ENCODE measurements around the gene ARL5C.

The ARL5C gene

DNA sequence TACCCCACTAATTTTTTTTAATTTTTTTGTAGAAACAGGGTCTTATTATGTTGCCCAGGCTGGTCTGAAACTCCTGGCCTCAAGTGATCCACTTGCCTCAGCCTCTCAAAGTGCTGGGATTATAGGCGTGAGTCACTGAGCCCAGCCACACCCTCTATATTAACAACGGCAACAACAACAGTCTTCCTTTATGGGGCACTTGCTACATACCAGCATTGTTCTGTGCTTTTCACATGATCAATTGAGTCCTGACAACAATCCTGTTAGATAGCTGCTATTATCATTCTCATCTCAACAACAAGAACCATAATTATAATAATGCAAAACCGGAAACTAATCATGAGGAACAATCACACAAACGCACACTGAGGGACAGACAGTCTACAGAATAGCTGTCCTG is 12.6 kb upstream of the ARL5C start:
- TF ChIP-seq ZNF70 (CRISPR knock-in tag; IDR thresholded peaks at IDR 0.05), result no peak
- TF ChIP-seq ZC3H10 (CRISPR knock-in tag; IDR thresholded peaks at IDR 0.05), result no peak
- TF ChIP-seq, protein P1, sequence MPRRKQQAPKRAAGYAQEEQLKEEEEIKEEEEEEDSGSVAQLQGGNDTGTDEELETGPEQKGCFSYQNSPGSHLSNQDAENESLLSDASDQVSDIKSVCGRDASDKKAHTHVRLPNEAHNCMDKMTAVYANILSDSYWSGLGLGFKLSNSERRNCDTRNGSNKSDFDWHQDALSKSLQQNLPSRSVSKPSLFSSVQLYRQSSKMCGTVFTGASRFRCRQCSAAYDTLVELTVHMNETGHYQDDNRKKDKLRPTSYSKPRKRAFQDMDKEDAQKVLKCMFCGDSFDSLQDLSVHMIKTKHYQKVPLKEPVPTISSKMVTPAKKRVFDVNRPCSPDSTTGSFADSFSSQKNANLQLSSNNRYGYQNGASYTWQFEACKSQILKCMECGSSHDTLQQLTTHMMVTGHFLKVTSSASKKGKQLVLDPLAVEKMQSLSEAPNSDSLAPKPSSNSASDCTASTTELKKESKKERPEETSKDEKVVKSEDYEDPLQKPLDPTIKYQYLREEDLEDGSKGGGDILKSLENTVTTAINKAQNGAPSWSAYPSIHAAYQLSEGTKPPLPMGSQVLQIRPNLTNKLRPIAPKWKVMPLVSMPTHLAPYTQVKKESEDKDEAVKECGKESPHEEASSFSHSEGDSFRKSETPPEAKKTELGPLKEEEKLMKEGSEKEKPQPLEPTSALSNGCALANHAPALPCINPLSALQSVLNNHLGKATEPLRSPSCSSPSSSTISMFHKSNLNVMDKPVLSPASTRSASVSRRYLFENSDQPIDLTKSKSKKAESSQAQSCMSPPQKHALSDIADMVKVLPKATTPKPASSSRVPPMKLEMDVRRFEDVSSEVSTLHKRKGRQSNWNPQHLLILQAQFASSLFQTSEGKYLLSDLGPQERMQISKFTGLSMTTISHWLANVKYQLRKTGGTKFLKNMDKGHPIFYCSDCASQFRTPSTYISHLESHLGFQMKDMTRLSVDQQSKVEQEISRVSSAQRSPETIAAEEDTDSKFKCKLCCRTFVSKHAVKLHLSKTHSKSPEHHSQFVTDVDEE (CRISPR knock-in tag; IDR thresholded peaks at IDR 0.05), result no peak
- no peak for TF ChIP-seq ZNF8 (CRISPR knock-in tag; IDR thresholded peaks at IDR 0.05)
- TF ChIP-seq, protein P2, sequence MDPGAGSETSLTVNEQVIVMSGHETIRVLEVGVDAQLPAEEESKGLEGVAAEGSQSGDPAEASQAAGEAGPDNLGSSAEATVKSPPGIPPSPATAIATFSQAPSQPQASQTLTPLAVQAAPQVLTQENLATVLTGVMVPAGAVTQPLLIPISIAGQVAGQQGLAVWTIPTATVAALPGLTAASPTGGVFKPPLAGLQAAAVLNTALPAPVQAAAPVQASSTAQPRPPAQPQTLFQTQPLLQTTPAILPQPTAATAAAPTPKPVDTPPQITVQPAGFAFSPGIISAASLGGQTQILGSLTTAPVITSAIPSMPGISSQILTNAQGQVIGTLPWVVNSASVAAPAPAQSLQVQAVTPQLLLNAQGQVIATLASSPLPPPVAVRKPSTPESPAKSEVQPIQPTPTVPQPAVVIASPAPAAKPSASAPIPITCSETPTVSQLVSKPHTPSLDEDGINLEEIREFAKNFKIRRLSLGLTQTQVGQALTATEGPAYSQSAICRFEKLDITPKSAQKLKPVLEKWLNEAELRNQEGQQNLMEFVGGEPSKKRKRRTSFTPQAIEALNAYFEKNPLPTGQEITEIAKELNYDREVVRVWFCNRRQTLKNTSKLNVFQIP (CRISPR knock-in tag; IDR thresholded peaks at IDR 0.05; ENCODE audit: borderline replicate concordance, low read depth), result no peak
- TF ChIP-seq ZFP3 (CRISPR knock-in tag; IDR thresholded peaks at IDR 0.05), result no peak
- no peak for TF ChIP-seq TOX (CRISPR knock-in tag; IDR thresholded peaks at IDR 0.05; ENCODE audit: borderline replicate concordance)
- TF ChIP-seq CSDC2 (CRISPR knock-in tag; IDR thresholded peaks at IDR 0.05), result no peak
- no peak for TF ChIP-seq SNAI2 (CRISPR knock-in tag; IDR thresholded peaks at IDR 0.05)
- TF ChIP-seq, protein P3, sequence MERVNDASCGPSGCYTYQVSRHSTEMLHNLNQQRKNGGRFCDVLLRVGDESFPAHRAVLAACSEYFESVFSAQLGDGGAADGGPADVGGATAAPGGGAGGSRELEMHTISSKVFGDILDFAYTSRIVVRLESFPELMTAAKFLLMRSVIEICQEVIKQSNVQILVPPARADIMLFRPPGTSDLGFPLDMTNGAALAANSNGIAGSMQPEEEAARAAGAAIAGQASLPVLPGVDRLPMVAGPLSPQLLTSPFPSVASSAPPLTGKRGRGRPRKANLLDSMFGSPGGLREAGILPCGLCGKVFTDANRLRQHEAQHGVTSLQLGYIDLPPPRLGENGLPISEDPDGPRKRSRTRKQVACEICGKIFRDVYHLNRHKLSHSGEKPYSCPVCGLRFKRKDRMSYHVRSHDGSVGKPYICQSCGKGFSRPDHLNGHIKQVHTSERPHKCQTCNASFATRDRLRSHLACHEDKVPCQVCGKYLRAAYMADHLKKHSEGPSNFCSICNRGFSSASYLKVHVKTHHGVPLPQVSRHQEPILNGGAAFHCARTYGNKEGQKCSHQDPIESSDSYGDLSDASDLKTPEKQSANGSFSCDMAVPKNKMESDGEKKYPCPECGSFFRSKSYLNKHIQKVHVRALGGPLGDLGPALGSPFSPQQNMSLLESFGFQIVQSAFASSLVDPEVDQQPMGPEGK (CRISPR knock-in tag; IDR thresholded peaks at IDR 0.05; ENCODE audit: borderline replicate concordance), result no peak
- TF ChIP-seq ZFP30 (CRISPR knock-in tag; IDR thresholded peaks at IDR 0.05), result no peak
- no peak for TF ChIP-seq PPARA (CRISPR knock-in tag; IDR thresholded peaks at IDR 0.05; ENCODE audit: borderline replicate concordance)
- no peak for TF ChIP-seq ARNTL (CRISPR knock-in tag; IDR thresholded peaks at IDR 0.05; ENCODE audit: borderline replicate concordance, low read depth)
- ATAC-seq, result no peak

DNA sequence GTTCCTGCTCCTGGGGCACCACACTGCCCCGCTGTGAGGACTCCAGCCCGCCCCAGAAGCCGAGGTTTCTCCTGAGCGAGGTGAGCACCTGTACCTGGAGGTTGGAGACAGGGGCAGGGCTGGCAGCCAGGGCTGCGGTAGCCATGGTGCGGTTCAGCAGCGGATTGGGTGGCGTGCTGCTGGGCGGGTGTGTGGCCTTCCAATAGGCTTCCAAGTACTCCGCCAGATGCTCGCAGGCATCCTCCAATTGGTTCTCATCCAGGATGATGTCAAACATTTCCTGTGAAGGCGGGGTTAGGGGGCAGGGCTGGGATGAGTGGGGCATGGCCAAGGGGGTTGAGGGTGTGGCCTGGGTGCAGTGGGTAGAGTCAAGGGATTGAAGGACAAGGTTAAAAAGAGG is 11.3 kb upstream of the ARL5C start:
- ATAC-seq, result peak; percentile 8; the same call in 2 of the 3 replicates
- no peak for TF ChIP-seq TOX (CRISPR knock-in tag; IDR thresholded peaks at IDR 0.05; ENCODE audit: borderline replicate concordance)
- TF ChIP-seq, protein P3 (CRISPR knock-in tag; IDR thresholded peaks at IDR 0.05; ENCODE audit: borderline replicate concordance), result no peak
- no peak for TF ChIP-seq ISL1 (CRISPR knock-in tag; IDR thresholded peaks at IDR 0.05)
- no peak for TF ChIP-seq RARB (CRISPR knock-in tag; IDR thresholded peaks at IDR 0.05)
- TF ChIP-seq ZFP3 (CRISPR knock-in tag; IDR thresholded peaks at IDR 0.05), result no peak
- no peak for TF ChIP-seq ESRRG (CRISPR knock-in tag; IDR thresholded peaks at IDR 0.05)
- TF ChIP-seq, protein P2 (CRISPR knock-in tag; IDR thresholded peaks at IDR 0.05; ENCODE audit: borderline replicate concordance, low read depth), result no peak
- TF ChIP-seq GLIS3 (CRISPR knock-in tag; IDR thresholded peaks at IDR 0.05), result no peak
- TF ChIP-seq ZC3H10 (CRISPR knock-in tag; IDR thresholded peaks at IDR 0.05), result no peak
- no peak for TF ChIP-seq ARNTL (CRISPR knock-in tag; IDR thresholded peaks at IDR 0.05; ENCODE audit: borderline replicate concordance, low read depth)
- TF ChIP-seq TCF4 (CRISPR knock-in tag; IDR thresholded peaks at IDR 0.05; ENCODE audit: borderline replicate concordance), result no peak
- TF ChIP-seq BACH2 (CRISPR knock-in tag; IDR thresholded peaks at IDR 0.05; ENCODE audit: borderline replicate concordance), result no peak

DNA sequence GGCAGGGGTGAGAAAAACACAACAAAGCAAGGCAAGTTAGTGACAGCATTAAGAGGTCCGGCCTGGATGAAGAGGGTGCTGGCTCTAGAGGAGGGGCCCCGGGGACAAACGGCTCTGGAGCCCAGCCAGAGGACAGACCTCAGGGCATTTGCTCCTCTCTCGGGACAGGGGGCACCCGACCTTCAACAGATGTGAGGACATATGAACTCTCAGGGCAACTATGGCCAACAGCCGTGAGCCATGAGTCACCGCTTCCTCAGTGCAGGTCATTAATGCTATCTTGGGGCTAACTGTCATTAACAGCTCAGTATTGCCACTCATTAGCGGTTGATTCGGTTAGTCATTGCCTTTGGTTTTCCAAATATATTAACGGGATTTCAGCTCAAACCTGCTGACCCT is 9.7 kb upstream of the ARL5C start:
- ATAC-seq, result no peak
- TF ChIP-seq ZC3H10 (CRISPR knock-in tag; IDR thresholded peaks at IDR 0.05) (no peak), TOX (CRISPR knock-in tag; IDR thresholded peaks at IDR 0.05; ENCODE audit: borderline replicate concordance) (no peak), TCF4 (CRISPR knock-in tag; IDR thresholded peaks at IDR 0.05; ENCODE audit: borderline replicate concordance) (no peak)
